Measurements from ENCODE around the gene TSPAN11.
"Not testable (repeated sequence)": the region's sequence is repeated elsewhere in the genome, so short reads cannot be mapped to it uniquely, and the experiment has no call there.

TSPAN11 gene

GRCh38 chr12:31019561-31019960 lies 93.0 kb downstream of the TSPAN11 start:
- no peak for DNase-seq (ENCODE audit: low read depth)

DNA sequence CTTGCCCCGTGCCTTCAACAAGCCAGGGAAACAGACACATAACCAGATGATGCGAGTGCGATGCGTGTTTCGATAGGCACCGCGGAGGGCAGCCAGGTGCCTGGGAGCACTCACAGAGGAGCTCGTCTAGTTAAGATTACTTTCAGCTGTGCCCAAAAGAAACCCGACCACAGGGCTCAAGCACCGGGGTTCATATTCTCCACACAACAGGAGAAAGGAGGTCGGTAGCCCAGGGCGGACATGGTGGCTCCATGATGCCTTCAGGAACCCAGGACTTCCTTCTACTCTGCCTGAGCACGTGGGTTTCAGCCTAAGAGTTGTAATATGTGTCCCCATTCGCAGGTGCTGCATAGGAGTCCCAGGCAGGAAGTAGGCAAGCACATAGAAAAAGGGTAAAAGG lies 93.4 kb downstream of the TSPAN11 start:
- DNase-seq (ENCODE audit: low read depth), result no peak

GRCh38 chr12:31020385-31021166 lies 94.0 kb downstream of the TSPAN11 start:
- no peak for DNase-seq (ENCODE audit: low read depth)

DNA sequence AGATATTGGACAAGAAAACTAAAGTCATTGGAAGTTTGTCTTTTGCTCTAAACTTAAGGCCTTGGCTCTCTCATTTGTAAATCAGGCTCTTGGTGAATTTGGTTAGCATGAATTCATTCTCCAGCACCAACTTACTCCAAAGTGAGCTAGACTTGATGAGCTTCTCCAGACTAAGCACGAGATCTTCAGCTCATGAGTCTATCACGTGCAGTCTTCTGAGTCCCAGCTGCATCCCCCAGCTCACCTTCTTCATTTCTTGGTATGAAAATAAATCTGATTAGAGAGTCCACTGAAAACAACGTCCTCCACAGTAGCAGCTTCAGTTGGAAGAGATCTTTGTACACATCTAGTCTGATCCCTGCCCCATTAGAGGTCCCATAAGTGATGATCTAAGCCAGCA lies 94.6 kb downstream of the TSPAN11 start:
- DNase-seq (ENCODE audit: low read depth), result no peak

DNA sequence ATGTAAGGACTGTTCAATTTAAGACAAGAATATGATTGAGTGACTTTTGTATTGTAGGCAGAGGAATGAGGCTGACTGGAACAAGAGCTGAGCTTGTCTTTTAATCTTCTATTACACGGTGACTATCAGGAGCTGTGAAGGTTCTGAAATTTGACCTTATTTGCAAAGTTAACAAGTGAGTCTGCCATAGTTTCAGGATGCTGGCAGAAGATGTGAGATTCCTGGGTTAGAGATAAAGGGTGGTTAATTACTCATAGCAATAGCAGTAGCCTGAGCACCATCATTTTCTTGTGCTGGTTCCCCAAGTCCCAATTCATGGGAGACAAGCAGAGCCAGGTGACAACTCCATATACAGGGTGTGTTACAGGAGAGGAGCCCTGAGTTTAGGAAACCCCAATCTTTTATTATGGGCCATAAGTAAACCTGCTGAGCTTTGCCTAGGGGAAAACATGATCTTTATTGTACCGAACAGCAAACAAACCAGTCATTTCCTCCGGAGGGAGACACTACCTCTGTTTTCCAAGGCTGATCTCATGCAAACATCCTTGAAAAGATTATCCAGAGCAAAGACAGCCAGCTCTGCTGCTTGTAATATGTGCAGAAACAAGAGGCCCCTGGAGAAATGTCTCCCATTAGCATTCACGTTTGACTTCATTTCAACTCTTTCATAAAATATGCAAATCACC lies 95.4 kb downstream of the TSPAN11 start:
- no peak for DNase-seq (ENCODE audit: low read depth)

DNA sequence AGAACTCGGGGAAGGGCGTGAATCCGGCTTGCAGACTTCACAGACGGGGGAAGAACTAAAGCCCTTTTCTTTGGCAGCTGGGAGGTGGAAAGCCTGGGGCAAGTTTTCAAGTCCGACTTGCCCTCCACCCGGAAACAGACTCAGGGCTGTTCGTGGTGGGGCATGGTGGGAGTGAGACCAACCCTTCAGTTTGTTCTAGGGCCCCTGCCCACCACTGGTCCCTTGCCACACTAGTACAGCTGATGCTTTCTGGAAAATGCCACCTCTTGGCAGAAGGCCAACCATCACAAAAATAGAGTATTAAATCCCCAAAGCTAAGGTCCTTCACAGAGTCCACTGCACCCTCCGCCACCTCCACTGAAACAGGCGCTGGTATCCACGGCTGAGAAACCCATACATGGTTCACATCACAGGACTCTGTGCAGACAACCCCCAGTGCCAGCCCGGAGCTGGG lies 96.8 kb downstream of the TSPAN11 start:
- DNase-seq (ENCODE audit: low read depth), result no peak

DNA sequence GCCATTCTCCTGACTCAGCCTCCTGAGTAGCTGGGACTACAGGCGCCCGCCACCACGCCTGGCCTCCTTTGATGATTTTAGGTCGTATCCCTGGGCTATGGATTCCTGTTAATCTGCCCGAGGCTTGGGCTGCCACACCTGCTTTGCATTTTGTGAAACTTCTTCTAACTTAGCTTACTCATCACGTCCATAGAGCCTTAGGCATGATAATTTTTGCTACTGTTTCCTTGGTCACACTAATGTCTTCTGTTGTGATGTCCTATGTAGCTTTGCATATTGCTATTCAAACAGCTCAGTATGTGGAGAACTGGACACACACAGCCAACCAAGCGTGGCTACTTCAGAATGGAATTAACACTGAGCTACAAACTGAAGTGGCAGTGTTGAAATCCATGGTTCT lies 99.7 kb downstream of the TSPAN11 start:
- no peak for DNase-seq (ENCODE audit: low read depth)

DNA sequence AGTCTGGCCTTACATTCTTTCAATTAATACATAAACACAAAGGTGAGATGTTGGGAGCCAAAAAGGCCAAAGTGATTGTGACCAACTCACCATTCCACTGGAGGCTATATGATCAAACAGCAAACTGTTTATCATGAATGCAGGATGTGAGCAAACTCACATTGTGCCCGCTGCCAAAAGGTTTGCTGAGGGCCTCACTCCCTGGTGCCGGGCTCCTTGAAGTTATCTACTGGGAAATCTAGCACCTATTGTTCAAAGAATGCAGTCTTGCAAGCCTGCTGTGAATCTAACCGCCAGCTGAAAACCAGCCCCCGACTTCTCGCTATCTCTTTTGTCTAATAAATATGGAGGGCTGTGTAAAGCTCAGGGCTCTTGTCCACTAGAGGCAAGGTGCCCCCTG lies 100.5 kb downstream of the TSPAN11 start:
- not testable (repeated sequence) for DNase-seq (ENCODE audit: low read depth)

DNA sequence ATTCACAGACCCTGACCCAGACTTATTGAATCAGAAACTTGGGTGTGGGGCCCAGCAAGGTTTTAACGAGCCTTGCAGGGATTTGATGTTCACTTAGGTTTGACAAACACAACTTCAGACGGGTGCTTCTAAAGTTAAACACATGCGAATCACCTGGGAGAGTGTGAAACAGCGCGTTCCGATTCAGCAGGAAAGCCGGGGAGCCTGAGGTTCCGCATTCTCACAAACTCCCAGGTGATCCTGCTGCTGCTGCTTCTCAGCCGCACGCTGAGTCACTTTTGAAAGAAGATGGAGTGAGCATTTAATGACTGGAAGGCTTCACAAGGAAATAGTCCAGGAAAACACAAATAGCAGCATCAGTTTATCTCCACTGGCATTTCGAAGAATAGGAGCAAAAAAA lies 102.9 kb downstream of the TSPAN11 start:
- DNase-seq (ENCODE audit: low read depth), result no peak

GRCh38 chr12:31029916-31030562 lies 103.5 kb downstream of the TSPAN11 start:
- DNase-seq (ENCODE audit: low read depth), result no peak

DNA sequence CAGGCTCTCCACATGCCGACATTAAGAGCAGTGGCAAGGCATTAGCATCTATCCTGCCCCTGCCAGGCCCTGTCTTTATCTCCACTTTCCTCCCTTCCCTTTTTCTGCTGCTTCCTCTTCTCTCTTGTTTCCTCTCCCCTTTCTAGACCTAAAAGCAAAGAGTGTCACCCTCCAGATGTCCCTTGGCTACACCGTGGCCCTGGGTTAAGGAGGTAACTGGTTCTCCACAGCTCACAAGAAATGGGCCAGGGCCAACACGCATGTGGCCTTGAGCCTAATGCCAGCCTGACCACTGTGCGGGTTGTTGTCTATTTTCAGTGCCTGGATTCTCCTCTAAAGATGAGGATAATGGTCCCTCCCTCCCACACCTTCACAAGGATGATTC lies 105.4 kb downstream of the TSPAN11 start:
- no peak for DNase-seq (ENCODE audit: low read depth)

- no peak for DNase-seq (ENCODE audit: low read depth)
Observed at GRCh38 chr12:31033146-31033545, 106.6 kb downstream of the TSPAN11 start.

GRCh38 chr12:31033681-31034080 lies 107.1 kb downstream of the TSPAN11 start:
- no peak for DNase-seq (ENCODE audit: low read depth)

GRCh38 chr12:31034372-31034771 lies 107.8 kb downstream of the TSPAN11 start:
- no peak for DNase-seq (ENCODE audit: low read depth)

- DNase-seq (ENCODE audit: low read depth), result no peak
Observed at GRCh38 chr12:31035226-31035625, 108.7 kb downstream of the TSPAN11 start.

GRCh38 chr12:31035967-31036665 lies 109.6 kb downstream of the TSPAN11 start:
- DNase-seq (ENCODE audit: low read depth), result no peak

- no peak for DNase-seq (ENCODE audit: low read depth)
Observed at GRCh38 chr12:31037028-31037427, 110.5 kb downstream of the TSPAN11 start.

GRCh38 chr12:31037931-31038330 lies 111.4 kb downstream of the TSPAN11 start:
- DNase-seq (ENCODE audit: low read depth), result no peak

GRCh38 chr12:31041033-31041564 lies 114.6 kb downstream of the TSPAN11 start:
- DNase-seq (ENCODE audit: low read depth), result no peak
